HEK293 (cell line): Measurements from ENCODE around the gene DGKB.

Source experiments
- CTCF ChIA-PET: fragments of 350-600 bp; formaldehyde crosslinking; extraction: SDS; loops from one replicate; lab custom pipeline; 2021; ENCODE audit warnings: antibody characterized with exemption; lab: Yijun Ruan, JAX
- POLR2A ChIA-PET: fragments of 300-600 bp; formaldehyde crosslinking; extraction: SDS; loops from one replicate; lab custom pipeline; 2020; ENCODE audit warnings: antibody characterized with exemption, inconsistent platforms; lab: Yijun Ruan, JAX
- H3K27ac ChIP-seq: fragments of 200-500 bp; sonication (Bioruptor generic); 2 replicates; pipeline ENCODE4 v1.5.1; 2014; ENCODE audit warnings: low read depth, low read length, control low read depth, inconsistent platforms; ENCODE audit errors: extremely low read depth
- H3K36me3 ChIP-seq, 2 experiments: fragments of 200-500 bp in 1 of 2; sonication (Bioruptor generic) in 1 of 2; 1 replicate in 1 of 2; 2 replicates in 1 of 2; pipeline ENCODE4 v1.5.1; 2014 to 2017; ENCODE audit warnings: inconsistent platforms in 2 of 2, low read length in 2 of 2; ENCODE audit not compliant: control insufficient read depth in 2 of 2, insufficient read depth in 1 of 2
- H3K4me1 ChIP-seq: fragments of 200-500 bp; sonication (Bioruptor generic); 2 replicates; pipeline ENCODE4 v1.5.1; 2014; ENCODE audit warnings: mild to moderate bottlenecking, low read length, inconsistent platforms; ENCODE audit not compliant: control insufficient read depth, insufficient read depth
- H3K4me3 ChIP-seq: 2 replicates; pipeline ENCODE4 v1.5.1; 2011; ENCODE audit warnings: low read depth, mild to moderate bottlenecking, control low read depth, low read length, moderate library complexity
- H3K9me3 ChIP-seq: fragments of 200-500 bp; sonication (Bioruptor generic); 2 replicates; pipeline ENCODE4 v1.5.1; 2014; ENCODE audit warnings: low read depth, low read length, inconsistent platforms; ENCODE audit not compliant: control insufficient read depth, insufficient read depth
- GFI1B ChIP-seq: fragments of 450-650 bp; formaldehyde crosslinking; IDR thresholded peaks from 2 replicates; pipeline ENCODE4 v1.5.1; 2016; ENCODE audit warnings: missing biosample characterization, missing genetic modification characterization
- KLF17 ChIP-seq: fragments of 450-650 bp; formaldehyde crosslinking; IDR thresholded peaks from 2 replicates; pipeline ENCODE4 v1.5.1; 2016; ENCODE audit warnings: missing biosample characterization, missing genetic modification characterization
- SETDB1 ChIP-seq: IDR thresholded peaks from one replicate; pipeline ENCODE4 v1.6.1; 2017; ENCODE audit warnings: mild to moderate bottlenecking, low read length, moderate library complexity, mixed read lengths; ENCODE audit not compliant: insufficient read length
- ZFP69B ChIP-seq: fragments of 450-650 bp; formaldehyde crosslinking; IDR thresholded peaks from 2 replicates; pipeline ENCODE4 v1.5.1; 2016; ENCODE audit warnings: missing biosample characterization, missing genetic modification characterization
- ZNF202 ChIP-seq: fragments of 450-650 bp; formaldehyde crosslinking; IDR thresholded peaks from 2 replicates; pipeline ENCODE4 v1.5.1; 2016; ENCODE audit warnings: missing biosample characterization, missing genetic modification characterization, borderline replicate concordance
- ZNF324 ChIP-seq: fragments of 450-650 bp; formaldehyde crosslinking; IDR thresholded peaks from 2 replicates; pipeline ENCODE4 v1.5.1; 2016; ENCODE audit warnings: missing biosample characterization, missing genetic modification characterization
- ZNF558 ChIP-seq: fragments of 450-650 bp; formaldehyde crosslinking; IDR thresholded peaks from 2 replicates; pipeline ENCODE4 v1.5.1; 2016; ENCODE audit warnings: missing biosample characterization, missing genetic modification characterization
- ZNF571 ChIP-seq: fragments of 450-650 bp; formaldehyde crosslinking; IDR thresholded peaks from 2 replicates; pipeline ENCODE4 v1.5.0; 2017; ENCODE audit warnings: missing biosample characterization, missing genetic modification characterization
- ZNF580 ChIP-seq: fragments of 450-650 bp; formaldehyde crosslinking; IDR thresholded peaks from 2 replicates; pipeline ENCODE4 v1.5.1; 2016; ENCODE audit warnings: missing biosample characterization, missing genetic modification characterization
- ZNF600 ChIP-seq: fragments of 450-650 bp; formaldehyde crosslinking; IDR thresholded peaks from 2 replicates; pipeline ENCODE4 v1.5.1; 2016; ENCODE audit warnings: missing biosample characterization, missing genetic modification characterization
- ZNF660 ChIP-seq: fragments of 450-650 bp; IDR thresholded peaks from 2 replicates; pipeline ENCODE4 v1.5.1; 2018; ENCODE audit warnings: missing biosample characterization, mild to moderate bottlenecking, missing genetic modification characterization
- ZNF692 ChIP-seq: fragments of 450-650 bp; formaldehyde crosslinking; IDR thresholded peaks from 2 replicates; pipeline ENCODE4 v1.5.1; 2016; ENCODE audit warnings: missing biosample characterization, missing genetic modification characterization
- ZNF701 ChIP-seq: fragments of 450-650 bp; formaldehyde crosslinking; IDR thresholded peaks from 2 replicates; pipeline ENCODE4 v1.5.1; 2016; ENCODE audit warnings: missing biosample characterization, missing genetic modification characterization
- ZNF707 ChIP-seq: fragments of 450-650 bp; formaldehyde crosslinking; IDR thresholded peaks from 2 replicates; pipeline ENCODE4 v1.5.1; 2016; ENCODE audit warnings: missing biosample characterization, missing genetic modification characterization
- ZNF785 ChIP-seq: fragments of 450-650 bp; formaldehyde crosslinking; IDR thresholded peaks from 2 replicates; pipeline ENCODE4 v1.5.1; 2016; ENCODE audit warnings: missing biosample characterization, missing genetic modification characterization
- ZXDB ChIP-seq: fragments of 450-650 bp; formaldehyde crosslinking; IDR thresholded peaks from 2 replicates; pipeline ENCODE4 v1.5.1; 2016; ENCODE audit warnings: missing biosample characterization, missing genetic modification characterization
- TF ChIP-seq, protein P1 (sequence below): fragments of 450-650 bp; formaldehyde crosslinking; conservative IDR thresholded peaks from 2 replicates; pipeline ENCODE4 v1.5.1; 2016; ENCODE audit warnings: low read depth, missing biosample characterization, missing genetic modification characterization
- TF ChIP-seq, protein P2 (sequence below): fragments of 450-650 bp; formaldehyde crosslinking; IDR thresholded peaks from 2 replicates; pipeline ENCODE4 v1.5.1; 2016; ENCODE audit warnings: missing biosample characterization, missing genetic modification characterization, borderline replicate concordance
- TF ChIP-seq, protein P3 (sequence below): IDR thresholded peaks from 2 replicates; pipeline ENCODE4 v1.6.1; 2011; ENCODE audit warnings: mild to moderate bottlenecking, low read depth, low read length, borderline replicate concordance

DGKB gene

GRCh38 chr7:14199336-14199735 is 703.2 kb downstream of the DGKB start:
- no peaks in the 10 kb centered on the region for H3K9me3 ChIP-seq
- POLR2A ChIA-PET: no interaction called here
- no peak for TF ChIP-seq ZNF571 (tag by site-specific recombination)
- TF ChIP-seq ZNF558: peak; percentile 5; the same call in 1 of the 2 replicates

DNA sequence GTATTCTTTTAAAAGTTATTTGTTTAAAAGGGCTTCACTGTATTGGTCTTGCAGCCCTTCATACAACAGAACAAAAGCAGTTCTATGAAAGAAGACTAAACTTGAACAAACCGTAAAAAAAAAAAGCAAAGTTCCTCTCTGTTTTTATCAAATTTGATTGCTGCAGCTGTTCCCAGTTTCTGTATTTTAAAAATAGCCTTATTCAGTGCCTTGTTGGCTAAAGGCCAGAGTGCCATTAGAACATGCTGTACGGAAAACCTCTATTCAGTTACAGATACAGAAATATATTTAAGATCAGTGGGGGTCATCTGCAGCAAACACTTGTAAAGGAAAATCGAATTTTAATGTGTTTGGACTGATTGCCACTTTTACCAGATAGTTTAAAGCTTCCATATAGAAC is 705.3 kb downstream of the DGKB start:
- ChIA-PET POLR2A (no interaction called here), CTCF (no interaction called here)
- no peaks in the 10 kb centered on the region for H3K36me3 ChIP-seq
- no peak overlapping the region for H3K4me3 ChIP-seq
- no peak for TF ChIP-seq ZNF660 (tag by site-specific recombination)
- no peak for TF ChIP-seq ZNF785 (tag by site-specific recombination)
- TF ChIP-seq, protein P1, sequence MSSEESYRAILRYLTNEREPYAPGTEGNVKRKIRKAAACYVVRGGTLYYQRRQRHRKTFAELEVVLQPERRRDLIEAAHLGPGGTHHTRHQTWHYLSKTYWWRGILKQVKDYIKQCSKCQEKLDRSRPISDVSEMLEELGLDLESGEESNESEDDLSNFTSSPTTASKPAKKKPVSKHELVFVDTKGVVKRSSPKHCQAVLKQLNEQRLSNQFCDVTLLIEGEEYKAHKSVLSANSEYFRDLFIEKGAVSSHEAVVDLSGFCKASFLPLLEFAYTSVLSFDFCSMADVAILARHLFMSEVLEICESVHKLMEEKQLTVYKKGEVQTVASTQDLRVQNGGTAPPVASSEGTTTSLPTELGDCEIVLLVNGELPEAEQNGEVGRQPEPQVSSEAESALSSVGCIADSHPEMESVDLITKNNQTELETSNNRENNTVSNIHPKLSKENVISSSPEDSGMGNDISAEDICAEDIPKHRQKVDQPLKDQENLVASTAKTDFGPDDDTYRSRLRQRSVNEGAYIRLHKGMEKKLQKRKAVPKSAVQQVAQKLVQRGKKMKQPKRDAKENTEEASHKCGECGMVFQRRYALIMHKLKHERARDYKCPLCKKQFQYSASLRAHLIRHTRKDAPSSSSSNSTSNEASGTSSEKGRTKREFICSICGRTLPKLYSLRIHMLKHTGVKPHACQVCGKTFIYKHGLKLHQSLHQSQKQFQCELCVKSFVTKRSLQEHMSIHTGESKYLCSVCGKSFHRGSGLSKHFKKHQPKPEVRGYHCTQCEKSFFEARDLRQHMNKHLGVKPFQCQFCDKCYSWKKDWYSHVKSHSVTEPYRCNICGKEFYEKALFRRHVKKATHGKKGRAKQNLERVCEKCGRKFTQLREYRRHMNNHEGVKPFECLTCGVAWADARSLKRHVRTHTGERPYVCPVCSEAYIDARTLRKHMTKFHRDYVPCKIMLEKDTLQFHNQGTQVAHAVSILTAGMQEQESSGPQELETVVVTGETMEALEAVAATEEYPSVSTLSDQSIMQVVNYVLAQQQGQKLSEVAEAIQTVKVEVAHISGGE: no peak
- no peak for TF ChIP-seq ZNF707 (tag by site-specific recombination)
- no peak for TF ChIP-seq ZNF701 (tag by site-specific recombination)
- TF ChIP-seq ZFP69B (tag by site-specific recombination): no peak
- TF ChIP-seq GFI1B (tag by site-specific recombination): no peak
- TF ChIP-seq ZNF600: no peak
- no peak for TF ChIP-seq SETDB1
- TF ChIP-seq ZNF580: no peak
- no peak for TF ChIP-seq KLF17 (tag by site-specific recombination)
- TF ChIP-seq, protein P2, sequence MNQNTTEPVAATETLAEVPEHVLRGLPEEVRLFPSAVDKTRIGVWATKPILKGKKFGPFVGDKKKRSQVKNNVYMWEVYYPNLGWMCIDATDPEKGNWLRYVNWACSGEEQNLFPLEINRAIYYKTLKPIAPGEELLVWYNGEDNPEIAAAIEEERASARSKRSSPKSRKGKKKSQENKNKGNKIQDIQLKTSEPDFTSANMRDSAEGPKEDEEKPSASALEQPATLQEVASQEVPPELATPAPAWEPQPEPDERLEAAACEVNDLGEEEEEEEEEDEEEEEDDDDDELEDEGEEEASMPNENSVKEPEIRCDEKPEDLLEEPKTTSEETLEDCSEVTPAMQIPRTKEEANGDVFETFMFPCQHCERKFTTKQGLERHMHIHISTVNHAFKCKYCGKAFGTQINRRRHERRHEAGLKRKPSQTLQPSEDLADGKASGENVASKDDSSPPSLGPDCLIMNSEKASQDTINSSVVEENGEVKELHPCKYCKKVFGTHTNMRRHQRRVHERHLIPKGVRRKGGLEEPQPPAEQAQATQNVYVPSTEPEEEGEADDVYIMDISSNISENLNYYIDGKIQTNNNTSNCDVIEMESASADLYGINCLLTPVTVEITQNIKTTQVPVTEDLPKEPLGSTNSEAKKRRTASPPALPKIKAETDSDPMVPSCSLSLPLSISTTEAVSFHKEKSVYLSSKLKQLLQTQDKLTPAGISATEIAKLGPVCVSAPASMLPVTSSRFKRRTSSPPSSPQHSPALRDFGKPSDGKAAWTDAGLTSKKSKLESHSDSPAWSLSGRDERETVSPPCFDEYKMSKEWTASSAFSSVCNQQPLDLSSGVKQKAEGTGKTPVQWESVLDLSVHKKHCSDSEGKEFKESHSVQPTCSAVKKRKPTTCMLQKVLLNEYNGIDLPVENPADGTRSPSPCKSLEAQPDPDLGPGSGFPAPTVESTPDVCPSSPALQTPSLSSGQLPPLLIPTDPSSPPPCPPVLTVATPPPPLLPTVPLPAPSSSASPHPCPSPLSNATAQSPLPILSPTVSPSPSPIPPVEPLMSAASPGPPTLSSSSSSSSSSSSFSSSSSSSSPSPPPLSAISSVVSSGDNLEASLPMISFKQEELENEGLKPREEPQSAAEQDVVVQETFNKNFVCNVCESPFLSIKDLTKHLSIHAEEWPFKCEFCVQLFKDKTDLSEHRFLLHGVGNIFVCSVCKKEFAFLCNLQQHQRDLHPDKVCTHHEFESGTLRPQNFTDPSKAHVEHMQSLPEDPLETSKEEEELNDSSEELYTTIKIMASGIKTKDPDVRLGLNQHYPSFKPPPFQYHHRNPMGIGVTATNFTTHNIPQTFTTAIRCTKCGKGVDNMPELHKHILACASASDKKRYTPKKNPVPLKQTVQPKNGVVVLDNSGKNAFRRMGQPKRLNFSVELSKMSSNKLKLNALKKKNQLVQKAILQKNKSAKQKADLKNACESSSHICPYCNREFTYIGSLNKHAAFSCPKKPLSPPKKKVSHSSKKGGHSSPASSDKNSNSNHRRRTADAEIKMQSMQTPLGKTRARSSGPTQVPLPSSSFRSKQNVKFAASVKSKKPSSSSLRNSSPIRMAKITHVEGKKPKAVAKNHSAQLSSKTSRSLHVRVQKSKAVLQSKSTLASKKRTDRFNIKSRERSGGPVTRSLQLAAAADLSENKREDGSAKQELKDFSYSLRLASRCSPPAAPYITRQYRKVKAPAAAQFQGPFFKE (tag by site-specific recombination): no peak
- TF ChIP-seq ZNF202 (tag by site-specific recombination): no peak
- TF ChIP-seq ZXDB: no peak
- TF ChIP-seq, protein P3, sequence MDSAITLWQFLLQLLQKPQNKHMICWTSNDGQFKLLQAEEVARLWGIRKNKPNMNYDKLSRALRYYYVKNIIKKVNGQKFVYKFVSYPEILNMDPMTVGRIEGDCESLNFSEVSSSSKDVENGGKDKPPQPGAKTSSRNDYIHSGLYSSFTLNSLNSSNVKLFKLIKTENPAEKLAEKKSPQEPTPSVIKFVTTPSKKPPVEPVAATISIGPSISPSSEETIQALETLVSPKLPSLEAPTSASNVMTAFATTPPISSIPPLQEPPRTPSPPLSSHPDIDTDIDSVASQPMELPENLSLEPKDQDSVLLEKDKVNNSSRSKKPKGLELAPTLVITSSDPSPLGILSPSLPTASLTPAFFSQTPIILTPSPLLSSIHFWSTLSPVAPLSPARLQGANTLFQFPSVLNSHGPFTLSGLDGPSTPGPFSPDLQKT: no peak
- no peak for TF ChIP-seq ZNF692 (tag by site-specific recombination)
- no peak for TF ChIP-seq ZNF324 (tag by site-specific recombination)
- H3K27ac ChIP-seq: no peak overlapping the region
- H3K4me1 ChIP-seq: no peaks in the 10 kb centered on the region
- H3K9me3 ChIP-seq: no peaks in the 10 kb centered on the region

More at GRCh38 chr7:14199336-14199735, 703.2 kb downstream of the DGKB start:
- CTCF ChIA-PET: no interaction called here
- Histone ChIP-seq H3K4me3 (no peak overlapping the region), H3K4me1 (no peaks in the 10 kb centered on the region), H3K27ac (no peak overlapping the region), H3K36me3 (no peaks in the 10 kb centered on the region)
